HepG2 (cell line): ENCODE measurements around the gene SPG7. TPM values are rescaled to one million over a fixed set of nuclear protein-coding genes. Genes with fewer than 3 reads are reported as not detected.

Source experiments
- ATF1 ChIP-seq: IDR thresholded peaks from 2 replicates; pipeline ENCODE4 v1.6.1; 2016; ENCODE audit warnings: mild to moderate bottlenecking, control low read depth
- BHLHE40 ChIP-seq: IDR thresholded peaks from 2 replicates; pipeline ENCODE4 v1.6.1; 2011; ENCODE audit warnings: low read length, improper control_type of control experiment
- DMAP1 ChIP-seq: IDR thresholded peaks from 2 replicates; pipeline ENCODE4 v1.6.1; 2016
- ELF4 ChIP-seq: sonication (generic); formaldehyde crosslinking; IDR thresholded peaks from 2 replicates; pipeline ENCODE4 v1.5.0; 2020; ENCODE audit warnings: missing genetic modification reagents, mild to moderate bottlenecking, moderate library complexity, borderline replicate concordance
- FOXA1 ChIP-seq, 2 experiments: fragments of 450-650 bp in 1 of 2; sonication (generic) in 1 of 2; formaldehyde crosslinking in 1 of 2; IDR thresholded peaks; 2 replicates each; pipeline versions ENCODE4 v1.4.0 to v1.6.1; 2016 to 2020; ENCODE audit warnings: missing genetic modification reagents in 1 of 2
- FOXC1 ChIP-seq: sonication (generic); formaldehyde crosslinking; IDR thresholded peaks from 2 replicates; pipeline ENCODE4 v1.8.0; 2022; ENCODE audit warnings: mild to moderate bottlenecking, missing genetic modification reagents, borderline replicate concordance
- HDAC2 ChIP-seq: sonication (generic); formaldehyde crosslinking; IDR thresholded peaks from 2 replicates; pipeline ENCODE4 v1.4.0; 2020; ENCODE audit warnings: missing genetic modification reagents
- HIVEP1 ChIP-seq: sonication (generic); formaldehyde crosslinking; IDR thresholded peaks from 2 replicates; pipeline ENCODE4 v1.4.0; 2020; ENCODE audit warnings: mild to moderate bottlenecking, missing genetic modification reagents
- KAT7 ChIP-seq: IDR thresholded peaks from 2 replicates; pipeline ENCODE4 v1.6.1; 2018; ENCODE audit warnings: borderline replicate concordance, missing compliant biosample characterization
- KLF15 ChIP-seq: sonication (generic); formaldehyde crosslinking; IDR thresholded peaks from 2 replicates; pipeline ENCODE4 v1.8.1; 2023; ENCODE audit warnings: borderline replicate concordance, mild to moderate bottlenecking, inconsistent platforms, missing genetic modification reagents, mixed read lengths
- MTA1 ChIP-seq: sonication (generic); formaldehyde crosslinking; IDR thresholded peaks from 2 replicates; pipeline ENCODE4 v1.4.0; 2020; ENCODE audit warnings: missing genetic modification reagents, mild to moderate bottlenecking, borderline replicate concordance
- NR0B2 ChIP-seq: sonication (generic); formaldehyde crosslinking; IDR thresholded peaks from 2 replicates; pipeline ENCODE4 v1.4.0; 2020; ENCODE audit warnings: mild to moderate bottlenecking, missing genetic modification reagents
- NRL ChIP-seq: sonication (generic); formaldehyde crosslinking; IDR thresholded peaks from 2 replicates; pipeline ENCODE4 v1.5.0; 2020; ENCODE audit warnings: missing genetic modification reagents, mild to moderate bottlenecking, moderate library complexity, borderline replicate concordance
- POLR2G ChIP-seq: fragments of 200-400 bp; formaldehyde crosslinking; IDR thresholded peaks from 2 replicates; pipeline ENCODE4 v1.6.1; 2018; ENCODE audit warnings: mild to moderate bottlenecking, low read depth, low read length, moderate library complexity
- PRPF4 ChIP-seq: fragments of 200-400 bp; formaldehyde crosslinking; IDR thresholded peaks from 2 replicates; pipeline ENCODE4 v1.6.1; 2016; ENCODE audit warnings: low read length, low read depth; ENCODE audit not compliant: poor library complexity, severe bottlenecking
- TP53 ChIP-seq: sonication (generic); formaldehyde crosslinking; conservative IDR thresholded peaks from 2 replicates; pipeline ENCODE4 v1.4.0; 2020; ENCODE audit warnings: missing genetic modification reagents
- ZBTB7A ChIP-seq: sonication (generic); formaldehyde crosslinking; IDR thresholded peaks from 2 replicates; pipeline ENCODE4 v1.8.0; 2022; ENCODE audit warnings: mild to moderate bottlenecking, missing genetic modification reagents
- ZNF687 ChIP-seq: sonication (generic); formaldehyde crosslinking; IDR thresholded peaks from 2 replicates; pipeline ENCODE4 v1.5.1; 2020; ENCODE audit warnings: mild to moderate bottlenecking, missing genetic modification reagents, moderate library complexity
- ZNF75D ChIP-seq: sonication (generic); formaldehyde crosslinking; IDR thresholded peaks from 2 replicates; pipeline ENCODE4 v1.8.1; 2023; ENCODE audit warnings: missing genetic modification reagents, mild to moderate bottlenecking, borderline replicate concordance
- ZNF770 ChIP-seq: sonication (generic); formaldehyde crosslinking; IDR thresholded peaks from 2 replicates; pipeline ENCODE4 v1.5.0; 2020; ENCODE audit warnings: mild to moderate bottlenecking, missing genetic modification reagents
- ZNF841 ChIP-seq: sonication (generic); formaldehyde crosslinking; IDR thresholded peaks from 2 replicates; pipeline ENCODE4 v1.8.1; 2023; ENCODE audit warnings: missing genetic modification reagents, borderline replicate concordance
- polyA plus RNA-seq, 8 experiments: library from polyadenylated mRNA; depleted of rRNA in 3 of 8; stranded (reverse) in 7 of 8; unstranded in 1 of 8; fragments of >200 nt; fragmentation: Illumina TruSeq in 4 of 8; extraction: Trizol in 4 of 8; gene quantifications; 2 replicates each; pipeline versions ENCODE4 v1.2.1 to v1.2.3, GENCODE V29; 2011 to 2016; ENCODE audit warnings: low read depth in 4 of 8, missing spikeins in 1 of 8, mixed read lengths in 1 of 8; ENCODE audit not compliant: insufficient read depth in 1 of 8
- total RNA-seq, 5 experiments: library from RNA; depleted of rRNA; stranded (reverse); fragments of >200 nt; fragmentation: Illumina TruSeq; extraction: Trizol; gene quantifications; 2 replicates each; pipeline ENCODE4 v1.2.3, GENCODE V29; 2016; ENCODE audit warnings: low read depth in 1 of 5
- TF ChIP-seq, protein P1 (sequence below): sonication (generic); formaldehyde crosslinking; IDR thresholded peaks from 2 replicates; pipeline ENCODE4 v1.8.0; 2022; ENCODE audit warnings: missing genetic modification reagents, mild to moderate bottlenecking, borderline replicate concordance

Gene SPG7
- total and polyA plus RNA-seq, 2 of the 13 experiments (the other 11 are each of a cell fraction or from before 2014, with no cell fraction given): 66.0 to 136 TPM

DNA sequence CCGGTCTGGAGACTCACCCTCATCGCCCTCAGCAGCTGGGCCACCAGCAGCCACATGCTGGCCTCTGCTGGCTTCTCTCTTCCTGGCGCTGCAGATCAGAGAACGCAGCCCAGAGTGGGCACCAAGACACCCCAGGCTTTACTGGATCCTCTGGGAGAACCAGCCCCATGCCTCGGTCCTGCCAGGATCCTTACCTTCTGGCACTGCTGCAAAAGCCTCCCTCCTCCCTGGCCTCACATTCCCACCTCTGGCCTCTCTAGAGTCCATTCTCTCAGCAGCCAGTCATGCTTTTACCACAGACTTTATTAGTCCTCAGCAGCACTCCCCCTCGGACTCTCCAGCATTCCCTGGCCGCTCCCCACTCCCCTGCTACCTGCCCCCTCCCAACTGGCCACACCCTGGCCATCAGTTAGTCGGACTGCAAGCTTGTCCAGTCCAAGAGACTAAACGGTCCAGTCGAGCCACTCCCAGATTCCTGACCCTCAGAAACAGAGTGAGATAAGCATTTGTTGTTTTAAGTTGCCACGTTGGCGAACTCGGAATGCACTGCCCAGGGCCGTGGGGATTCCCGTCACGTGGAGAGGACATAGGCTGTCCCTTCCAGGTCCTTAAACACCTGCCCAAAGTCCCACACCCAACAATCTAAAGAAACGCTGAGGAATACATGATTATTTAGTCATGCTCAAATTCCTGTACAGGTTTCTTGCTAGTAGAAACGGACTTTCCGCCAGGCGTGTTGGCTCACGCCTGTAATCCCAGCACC lies 5.9 kb upstream of the SPG7 start (continued):
- no peak for TF ChIP-seq FOXC1 (CRISPR knock-in tag)
- 0 out of 2 replicates have a peak, but pooled peaks have one; percentile 26 for TF ChIP-seq DMAP1 (CRISPR knock-in tag)
- TF ChIP-seq ATF1 (CRISPR knock-in tag): no peak
- no peak for TF ChIP-seq FOXA1 (IDR thresholded peaks at IDR 0.05)
- TF ChIP-seq FOXA1 (CRISPR knock-in tag; IDR thresholded peaks at IDR 0.05): no peak
- TF ChIP-seq NRL (CRISPR knock-in tag): no peak
- peak; percentile 37; the same call in 1 of the 2 replicates for TF ChIP-seq ZNF687 (CRISPR knock-in tag)
- peak; percentile 86 for TF ChIP-seq ZNF770 (CRISPR knock-in tag)
- TF ChIP-seq ELF4 (CRISPR knock-in tag): no peak
- TF ChIP-seq KLF15 (CRISPR knock-in tag): no peak
- no peak for TF ChIP-seq ZBTB7A (CRISPR knock-in tag)
- 0 out of 2 replicates have a peak, but pooled peaks have one; percentile 49 for TF ChIP-seq MTA1
- no peak for TF ChIP-seq PRPF4
- no peak for TF ChIP-seq ZNF75D (CRISPR knock-in tag)
- TF ChIP-seq ZNF841 (CRISPR knock-in tag): no peak
- peak; percentile 46; the same call in 1 of the 2 replicates for TF ChIP-seq HIVEP1
- TF ChIP-seq BHLHE40: 0 out of 2 replicates have a peak, but pooled peaks have one; percentile 26
- TF ChIP-seq, protein P1, sequence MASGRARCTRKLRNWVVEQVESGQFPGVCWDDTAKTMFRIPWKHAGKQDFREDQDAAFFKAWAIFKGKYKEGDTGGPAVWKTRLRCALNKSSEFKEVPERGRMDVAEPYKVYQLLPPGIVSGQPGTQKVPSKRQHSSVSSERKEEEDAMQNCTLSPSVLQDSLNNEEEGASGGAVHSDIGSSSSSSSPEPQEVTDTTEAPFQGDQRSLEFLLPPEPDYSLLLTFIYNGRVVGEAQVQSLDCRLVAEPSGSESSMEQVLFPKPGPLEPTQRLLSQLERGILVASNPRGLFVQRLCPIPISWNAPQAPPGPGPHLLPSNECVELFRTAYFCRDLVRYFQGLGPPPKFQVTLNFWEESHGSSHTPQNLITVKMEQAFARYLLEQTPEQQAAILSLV (CRISPR knock-in tag): 0 out of 2 replicates have a peak, but pooled peaks have one; percentile 31
- TF ChIP-seq KAT7: no peak
- TF ChIP-seq NR0B2: no peak
- TF ChIP-seq TP53 (CRISPR knock-in tag): no peak
- TF ChIP-seq HDAC2 (CRISPR knock-in tag): no peak
- TF ChIP-seq POLR2G: no peak
